SK-N-SH treated with all-trans-retinoic acid at 6 μM for 48 hours (cell line): ENCODE measurements around the gene TOMM5.

Experiments
- ATAC-seq: fragments of 200-7000 bp; cut with Tn5 transposase; 3 replicates; pipeline ENCODE4 v1.9.1; 2020; ENCODE audit warnings: mild to moderate bottlenecking, moderate library complexity
- ARNTL ChIP-seq: fragments of 450-650 bp; formaldehyde crosslinking; IDR thresholded peaks from 2 replicates; pipeline ENCODE4 v1.5.0; 2020; ENCODE audit warnings: low read depth, mild to moderate bottlenecking, moderate library complexity, borderline replicate concordance
- BACH2 ChIP-seq: fragments of 250-450 bp; sonication (Bioruptor Pico); IDR thresholded peaks from 2 replicates; pipeline ENCODE4 v1.9.0; 2021; ENCODE audit warnings: mild to moderate bottlenecking, borderline replicate concordance
- CSDC2 ChIP-seq: fragments of 250-450 bp; sonication (Bioruptor Pico); IDR thresholded peaks from 2 replicates; pipeline ENCODE4 v1.5.0; 2020; ENCODE audit warnings: mild to moderate bottlenecking, moderate library complexity
- ESRRG ChIP-seq: fragments of 250-450 bp; sonication (Bioruptor Pico); IDR thresholded peaks from 2 replicates; pipeline ENCODE4 v1.6.1; 2021; ENCODE audit warnings: mild to moderate bottlenecking
- GLIS3 ChIP-seq: fragments of 250-450 bp; sonication (Bioruptor Pico); IDR thresholded peaks from 2 replicates; pipeline ENCODE4 v1.5.0; 2020; ENCODE audit warnings: mild to moderate bottlenecking, moderate library complexity
- ISL1 ChIP-seq: fragments of 250-450 bp; sonication (Bioruptor Pico); IDR thresholded peaks from 2 replicates; pipeline ENCODE4 v2.1.2; 2022; ENCODE audit warnings: mild to moderate bottlenecking, moderate library complexity
- OSR1 ChIP-seq: fragments of 250-450 bp; sonication (Bioruptor Pico); IDR thresholded peaks from 2 replicates; pipeline ENCODE4 v1.8.0; 2022; ENCODE audit warnings: moderate library complexity, mild to moderate bottlenecking, inconsistent platforms
- PPARA ChIP-seq: fragments of 250-450 bp; sonication (Bioruptor Pico); IDR thresholded peaks from 2 replicates; pipeline ENCODE4 v1.5.0; 2020; ENCODE audit warnings: mild to moderate bottlenecking, borderline replicate concordance
- RARB ChIP-seq: fragments of 250-450 bp; sonication (Bioruptor Pico); IDR thresholded peaks from 2 replicates; pipeline ENCODE4 v1.8.0; 2021; ENCODE audit warnings: mild to moderate bottlenecking, moderate library complexity
- SNAI2 ChIP-seq: fragments of 250-450 bp; sonication (Bioruptor Pico); IDR thresholded peaks from 2 replicates; pipeline ENCODE4 v1.5.0; 2020; ENCODE audit warnings: mild to moderate bottlenecking, moderate library complexity
- TCF4 ChIP-seq: fragments of 250-450 bp; sonication (Bioruptor Pico); IDR thresholded peaks from 2 replicates; pipeline ENCODE4 v1.8.0; 2021; ENCODE audit warnings: mild to moderate bottlenecking, moderate library complexity, borderline replicate concordance
- TOX ChIP-seq: fragments of 250-450 bp; sonication (Bioruptor Pico); IDR thresholded peaks from 2 replicates; pipeline ENCODE4 v1.8.0; 2021; ENCODE audit warnings: mild to moderate bottlenecking, moderate library complexity, borderline replicate concordance
- ZC3H10 ChIP-seq: fragments of 250-450 bp; sonication (Bioruptor Pico); IDR thresholded peaks from 2 replicates; pipeline ENCODE4 v1.5.1; 2021; ENCODE audit warnings: mild to moderate bottlenecking, moderate library complexity
- ZFP3 ChIP-seq: fragments of 250-450 bp; sonication (Bioruptor Pico); IDR thresholded peaks from 2 replicates; pipeline ENCODE4 v1.5.0; 2020; ENCODE audit warnings: mild to moderate bottlenecking, moderate library complexity
- ZNF565 ChIP-seq: fragments of 450-650 bp; formaldehyde crosslinking; conservative IDR thresholded peaks from 2 replicates; pipeline ENCODE4 v1.5.0; 2020; ENCODE audit warnings: low read depth, mild to moderate bottlenecking, moderate library complexity
- ZNF70 ChIP-seq: fragments of 450-650 bp; formaldehyde crosslinking; IDR thresholded peaks from 2 replicates; pipeline ENCODE4 v1.5.0; 2020; ENCODE audit warnings: mild to moderate bottlenecking, moderate library complexity
- ZNF8 ChIP-seq: fragments of 450-650 bp; formaldehyde crosslinking; IDR thresholded peaks from 2 replicates; pipeline ENCODE4 v1.5.0; 2020; ENCODE audit warnings: mild to moderate bottlenecking, moderate library complexity
- TF ChIP-seq, protein P1 (sequence below): fragments of 250-450 bp; sonication (Bioruptor Pico); IDR thresholded peaks from 2 replicates; pipeline ENCODE4 v1.5.1; 2020; ENCODE audit warnings: low read depth, mild to moderate bottlenecking, moderate library complexity
- TF ChIP-seq, protein P2 (sequence below): fragments of 250-450 bp; sonication (Bioruptor Pico); IDR thresholded peaks from 2 replicates; pipeline ENCODE4 v1.8.0; 2021; ENCODE audit warnings: low read depth, mild to moderate bottlenecking, moderate library complexity, borderline replicate concordance
- TF ChIP-seq, protein P3 (sequence below): fragments of 250-450 bp; sonication (Bioruptor Pico); IDR thresholded peaks from 2 replicates; pipeline ENCODE4 v1.5.1; 2021; ENCODE audit warnings: mild to moderate bottlenecking, moderate library complexity
- TF ChIP-seq, protein P4 (sequence below): fragments of 250-450 bp; sonication (Bioruptor Pico); IDR thresholded peaks from 2 replicates; pipeline ENCODE4 v1.5.0; 2020; ENCODE audit warnings: mild to moderate bottlenecking, moderate library complexity
- TF ChIP-seq, protein P5 (sequence below): fragments of 250-450 bp; sonication (Bioruptor Pico); IDR thresholded peaks from 2 replicates; pipeline ENCODE4 v1.8.0; 2020; ENCODE audit warnings: mild to moderate bottlenecking, moderate library complexity, borderline replicate concordance

Gene TOMM5

DNA sequence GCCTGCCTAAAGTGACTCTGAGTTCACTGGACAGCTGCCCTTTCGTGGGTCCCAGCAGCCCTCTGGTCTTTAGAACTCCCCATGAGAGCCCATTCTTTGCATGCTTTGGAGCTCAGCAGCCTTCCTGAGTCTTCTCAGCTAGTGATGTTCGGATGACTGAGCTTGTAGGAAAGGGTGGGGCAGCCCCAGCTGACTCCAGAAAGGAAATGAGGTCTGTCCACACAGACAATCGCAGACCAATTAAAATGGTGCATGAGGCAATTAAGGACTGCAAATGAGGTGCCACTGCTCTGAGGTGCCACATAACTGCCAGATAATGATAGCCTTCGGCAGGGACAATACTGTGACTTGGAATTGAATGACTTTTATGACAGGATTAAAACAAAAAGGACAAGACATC lies 25.4 kb upstream of the TOMM5 start:
- no peak for ATAC-seq
- TF ChIP-seq ZFP3 (CRISPR knock-in tag), result no peak
- no peak for TF ChIP-seq ESRRG
- TF ChIP-seq, protein P1, sequence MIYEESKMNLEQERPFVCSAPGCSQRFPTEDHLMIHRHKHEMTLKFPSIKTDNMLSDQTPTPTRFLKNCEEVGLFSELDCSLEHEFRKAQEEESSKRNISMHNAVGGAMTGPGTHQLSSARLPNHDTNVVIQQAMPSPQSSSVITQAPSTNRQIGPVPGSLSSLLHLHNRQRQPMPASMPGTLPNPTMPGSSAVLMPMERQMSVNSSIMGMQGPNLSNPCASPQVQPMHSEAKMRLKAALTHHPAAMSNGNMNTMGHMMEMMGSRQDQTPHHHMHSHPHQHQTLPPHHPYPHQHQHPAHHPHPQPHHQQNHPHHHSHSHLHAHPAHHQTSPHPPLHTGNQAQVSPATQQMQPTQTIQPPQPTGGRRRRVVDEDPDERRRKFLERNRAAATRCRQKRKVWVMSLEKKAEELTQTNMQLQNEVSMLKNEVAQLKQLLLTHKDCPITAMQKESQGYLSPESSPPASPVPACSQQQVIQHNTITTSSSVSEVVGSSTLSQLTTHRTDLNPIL (CRISPR knock-in tag), result no peak
- no peak for TF ChIP-seq ZNF70 (CRISPR knock-in tag)
- no peak for TF ChIP-seq BACH2 (CRISPR knock-in tag)
- no peak for TF ChIP-seq CSDC2 (CRISPR knock-in tag)
- TF ChIP-seq, protein P2, sequence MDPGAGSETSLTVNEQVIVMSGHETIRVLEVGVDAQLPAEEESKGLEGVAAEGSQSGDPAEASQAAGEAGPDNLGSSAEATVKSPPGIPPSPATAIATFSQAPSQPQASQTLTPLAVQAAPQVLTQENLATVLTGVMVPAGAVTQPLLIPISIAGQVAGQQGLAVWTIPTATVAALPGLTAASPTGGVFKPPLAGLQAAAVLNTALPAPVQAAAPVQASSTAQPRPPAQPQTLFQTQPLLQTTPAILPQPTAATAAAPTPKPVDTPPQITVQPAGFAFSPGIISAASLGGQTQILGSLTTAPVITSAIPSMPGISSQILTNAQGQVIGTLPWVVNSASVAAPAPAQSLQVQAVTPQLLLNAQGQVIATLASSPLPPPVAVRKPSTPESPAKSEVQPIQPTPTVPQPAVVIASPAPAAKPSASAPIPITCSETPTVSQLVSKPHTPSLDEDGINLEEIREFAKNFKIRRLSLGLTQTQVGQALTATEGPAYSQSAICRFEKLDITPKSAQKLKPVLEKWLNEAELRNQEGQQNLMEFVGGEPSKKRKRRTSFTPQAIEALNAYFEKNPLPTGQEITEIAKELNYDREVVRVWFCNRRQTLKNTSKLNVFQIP, result no peak
- no peak for TF ChIP-seq OSR1 (CRISPR knock-in tag)
- no peak for TF ChIP-seq ARNTL (CRISPR knock-in tag)
- TF ChIP-seq, protein P3, sequence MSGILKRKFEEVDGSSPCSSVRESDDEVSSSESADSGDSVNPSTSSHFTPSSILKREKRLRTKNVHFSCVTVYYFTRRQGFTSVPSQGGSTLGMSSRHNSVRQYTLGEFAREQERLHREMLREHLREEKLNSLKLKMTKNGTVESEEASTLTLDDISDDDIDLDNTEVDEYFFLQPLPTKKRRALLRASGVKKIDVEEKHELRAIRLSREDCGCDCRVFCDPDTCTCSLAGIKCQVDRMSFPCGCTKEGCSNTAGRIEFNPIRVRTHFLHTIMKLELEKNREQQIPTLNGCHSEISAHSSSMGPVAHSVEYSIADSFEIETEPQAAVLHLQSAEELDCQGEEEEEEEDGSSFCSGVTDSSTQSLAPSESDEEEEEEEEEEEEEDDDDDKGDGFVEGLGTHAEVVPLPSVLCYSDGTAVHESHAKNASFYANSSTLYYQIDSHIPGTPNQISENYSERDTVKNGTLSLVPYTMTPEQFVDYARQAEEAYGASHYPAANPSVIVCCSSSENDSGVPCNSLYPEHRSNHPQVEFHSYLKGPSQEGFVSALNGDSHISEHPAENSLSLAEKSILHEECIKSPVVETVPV (CRISPR knock-in tag), result no peak
- no peak for TF ChIP-seq PPARA (CRISPR knock-in tag)
- no peak for TF ChIP-seq ISL1 (CRISPR knock-in tag)
- TF ChIP-seq ZNF8 (CRISPR knock-in tag), result no peak
- TF ChIP-seq ZNF565 (CRISPR knock-in tag), result no peak
- TF ChIP-seq, protein P4, sequence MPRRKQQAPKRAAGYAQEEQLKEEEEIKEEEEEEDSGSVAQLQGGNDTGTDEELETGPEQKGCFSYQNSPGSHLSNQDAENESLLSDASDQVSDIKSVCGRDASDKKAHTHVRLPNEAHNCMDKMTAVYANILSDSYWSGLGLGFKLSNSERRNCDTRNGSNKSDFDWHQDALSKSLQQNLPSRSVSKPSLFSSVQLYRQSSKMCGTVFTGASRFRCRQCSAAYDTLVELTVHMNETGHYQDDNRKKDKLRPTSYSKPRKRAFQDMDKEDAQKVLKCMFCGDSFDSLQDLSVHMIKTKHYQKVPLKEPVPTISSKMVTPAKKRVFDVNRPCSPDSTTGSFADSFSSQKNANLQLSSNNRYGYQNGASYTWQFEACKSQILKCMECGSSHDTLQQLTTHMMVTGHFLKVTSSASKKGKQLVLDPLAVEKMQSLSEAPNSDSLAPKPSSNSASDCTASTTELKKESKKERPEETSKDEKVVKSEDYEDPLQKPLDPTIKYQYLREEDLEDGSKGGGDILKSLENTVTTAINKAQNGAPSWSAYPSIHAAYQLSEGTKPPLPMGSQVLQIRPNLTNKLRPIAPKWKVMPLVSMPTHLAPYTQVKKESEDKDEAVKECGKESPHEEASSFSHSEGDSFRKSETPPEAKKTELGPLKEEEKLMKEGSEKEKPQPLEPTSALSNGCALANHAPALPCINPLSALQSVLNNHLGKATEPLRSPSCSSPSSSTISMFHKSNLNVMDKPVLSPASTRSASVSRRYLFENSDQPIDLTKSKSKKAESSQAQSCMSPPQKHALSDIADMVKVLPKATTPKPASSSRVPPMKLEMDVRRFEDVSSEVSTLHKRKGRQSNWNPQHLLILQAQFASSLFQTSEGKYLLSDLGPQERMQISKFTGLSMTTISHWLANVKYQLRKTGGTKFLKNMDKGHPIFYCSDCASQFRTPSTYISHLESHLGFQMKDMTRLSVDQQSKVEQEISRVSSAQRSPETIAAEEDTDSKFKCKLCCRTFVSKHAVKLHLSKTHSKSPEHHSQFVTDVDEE, result no peak
- no peak for TF ChIP-seq ZC3H10 (CRISPR knock-in tag)
- TF ChIP-seq, protein P5, sequence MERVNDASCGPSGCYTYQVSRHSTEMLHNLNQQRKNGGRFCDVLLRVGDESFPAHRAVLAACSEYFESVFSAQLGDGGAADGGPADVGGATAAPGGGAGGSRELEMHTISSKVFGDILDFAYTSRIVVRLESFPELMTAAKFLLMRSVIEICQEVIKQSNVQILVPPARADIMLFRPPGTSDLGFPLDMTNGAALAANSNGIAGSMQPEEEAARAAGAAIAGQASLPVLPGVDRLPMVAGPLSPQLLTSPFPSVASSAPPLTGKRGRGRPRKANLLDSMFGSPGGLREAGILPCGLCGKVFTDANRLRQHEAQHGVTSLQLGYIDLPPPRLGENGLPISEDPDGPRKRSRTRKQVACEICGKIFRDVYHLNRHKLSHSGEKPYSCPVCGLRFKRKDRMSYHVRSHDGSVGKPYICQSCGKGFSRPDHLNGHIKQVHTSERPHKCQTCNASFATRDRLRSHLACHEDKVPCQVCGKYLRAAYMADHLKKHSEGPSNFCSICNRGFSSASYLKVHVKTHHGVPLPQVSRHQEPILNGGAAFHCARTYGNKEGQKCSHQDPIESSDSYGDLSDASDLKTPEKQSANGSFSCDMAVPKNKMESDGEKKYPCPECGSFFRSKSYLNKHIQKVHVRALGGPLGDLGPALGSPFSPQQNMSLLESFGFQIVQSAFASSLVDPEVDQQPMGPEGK (CRISPR knock-in tag), result no peak

DNA sequence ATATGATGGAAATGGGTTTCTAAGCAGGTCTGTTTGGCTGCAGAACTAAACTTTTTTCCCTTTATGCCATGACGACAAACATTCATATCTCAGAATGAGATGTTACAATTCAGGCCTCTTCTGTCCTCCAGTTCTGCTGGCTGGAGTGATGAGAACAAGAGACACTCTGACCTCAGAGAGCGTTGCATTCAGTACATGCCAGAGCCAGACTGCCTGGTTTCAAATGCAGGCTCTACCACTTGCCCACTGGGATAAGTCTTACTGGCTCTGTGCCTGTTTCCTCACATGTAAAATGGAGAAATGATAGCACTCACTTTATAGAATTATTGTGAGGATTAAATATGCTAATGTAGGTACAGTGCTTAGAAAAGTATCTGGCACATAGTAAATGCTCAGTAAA lies 24.8 kb upstream of the TOMM5 start:
- TF ChIP-seq RARB (CRISPR knock-in tag) (no peak), TCF4 (CRISPR knock-in tag) (no peak), BACH2 (CRISPR knock-in tag) (no peak), ZNF565 (CRISPR knock-in tag) (no peak), SNAI2 (no peak), ARNTL (CRISPR knock-in tag) (no peak), ZC3H10 (CRISPR knock-in tag) (no peak), ZFP3 (CRISPR knock-in tag) (no peak), ZNF70 (CRISPR knock-in tag) (no peak), ESRRG (no peak), PPARA (CRISPR knock-in tag) (no peak), ZNF8 (CRISPR knock-in tag) (no peak), OSR1 (CRISPR knock-in tag) (no peak), CSDC2 (CRISPR knock-in tag) (no peak), TOX (CRISPR knock-in tag) (no peak), GLIS3 (CRISPR knock-in tag) (no peak)
- TF ChIP-seq, protein P3 (CRISPR knock-in tag), result no peak
- TF ChIP-seq, protein P2, result no peak
- TF ChIP-seq, protein P5 (CRISPR knock-in tag), result no peak
- TF ChIP-seq, protein P1 (CRISPR knock-in tag), result no peak

More for the DNA sequence above, 24.8 kb upstream of the TOMM5 start:
- no peak for ATAC-seq
